Astrocyte (in vitro differentiated cells and primary cell): ENCODE data around the gene PSME3IP1.

Experiments
- CTCF ChIP-seq: IDR thresholded peaks from 2 replicates; pipeline ENCODE4 v1.5.1; 2011; ENCODE audit warnings: low read depth, mild to moderate bottlenecking, inconsistent platforms, low read length, moderate library complexity; ENCODE audit not compliant: insufficient read depth
- EZH2 ChIP-seq: IDR thresholded peaks from 2 replicates; pipeline ENCODE4 v1.6.1; 2012; ENCODE audit warnings: mild to moderate bottlenecking, low read length, inconsistent platforms; ENCODE audit not compliant: insufficient read depth

GRCh38 chr16:57188711-57189002 is 2.8 kb upstream of the PSME3IP1 start:
- TF ChIP-seq CTCF (no peak), EZH2 (no peak)
